HG03280 (cell line): Measurements from ENCODE around the gene ROPN1B.

Experiments used
- ATAC-seq: cut with Tn5 transposase; IDR thresholded peaks from one replicate; pipeline ENCODE4 v1.9.1; 2021; ENCODE audit warnings: mild to moderate bottlenecking, moderate library complexity; ENCODE audit not compliant: unreplicated experiment

Gene ROPN1B

DNA sequence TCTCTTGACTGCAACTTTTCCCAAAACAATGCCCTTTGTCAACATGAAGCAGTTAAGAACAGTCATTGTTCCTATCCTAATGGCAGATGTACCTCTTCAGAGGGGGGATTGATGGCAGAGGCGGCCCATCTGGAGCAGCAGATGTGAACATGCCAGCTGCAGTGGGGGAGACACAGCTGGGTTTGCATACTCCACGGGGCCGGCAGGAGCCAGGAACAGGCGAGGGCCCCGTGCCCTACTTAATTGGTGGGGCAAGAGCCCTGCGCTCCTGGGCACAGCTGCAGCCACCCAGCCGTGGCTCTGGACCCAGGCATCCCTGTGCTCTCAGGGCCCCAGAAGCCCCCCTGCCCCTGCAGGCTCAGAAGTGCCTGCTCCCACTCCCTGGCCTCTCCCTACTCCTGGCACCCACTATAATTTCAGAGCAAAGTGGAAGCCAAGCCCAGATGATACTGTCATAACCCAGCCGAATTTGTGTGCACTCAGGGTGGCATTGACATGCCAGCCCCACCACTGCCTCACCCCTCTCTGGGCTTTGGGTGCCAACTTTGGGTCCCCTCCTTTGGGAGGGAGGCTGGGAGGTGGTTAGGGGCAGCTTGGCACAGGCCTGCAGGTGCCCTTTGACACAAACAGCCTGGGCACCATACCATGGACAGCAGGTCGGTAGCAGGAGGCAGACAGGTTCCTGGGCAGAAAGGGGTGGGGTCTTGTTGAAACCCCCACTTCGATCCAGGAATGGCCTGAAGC lies 34.6 kb downstream of the ROPN1B start:
- ATAC-seq: no peak

GRCh38 chr3:126004217-126004616 lies 35.2 kb downstream of the ROPN1B start:
- no peak for ATAC-seq

GRCh38 chr3:126004692-126005091 lies 35.7 kb downstream of the ROPN1B start:
- no peak for ATAC-seq

- no peak for ATAC-seq
Measured at GRCh38 chr3:126005951-126006350, 37.0 kb downstream of the ROPN1B start.

GRCh38 chr3:126008219-126008618 lies 39.2 kb downstream of the ROPN1B start:
- no peak for ATAC-seq

DNA sequence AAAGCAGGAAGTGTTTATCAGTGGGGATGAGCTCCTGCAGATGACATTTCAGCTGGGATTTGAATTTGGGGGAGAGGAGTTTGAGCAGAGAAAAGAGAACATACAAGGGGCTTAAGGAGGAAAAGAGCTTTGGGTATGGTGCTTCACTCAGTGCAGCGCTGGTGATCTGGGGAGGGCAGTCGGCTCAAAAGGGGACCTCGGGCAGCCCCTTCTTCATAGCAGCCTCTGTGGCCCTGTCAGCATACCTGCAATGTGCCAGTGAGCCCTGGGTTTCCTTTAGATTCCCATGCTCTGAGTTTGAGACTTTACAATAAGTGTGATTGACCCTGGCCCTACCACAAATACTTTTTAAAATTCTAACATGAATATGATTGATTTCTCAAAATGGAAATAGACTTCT lies 40.2 kb downstream of the ROPN1B start:
- no peak for ATAC-seq

DNA sequence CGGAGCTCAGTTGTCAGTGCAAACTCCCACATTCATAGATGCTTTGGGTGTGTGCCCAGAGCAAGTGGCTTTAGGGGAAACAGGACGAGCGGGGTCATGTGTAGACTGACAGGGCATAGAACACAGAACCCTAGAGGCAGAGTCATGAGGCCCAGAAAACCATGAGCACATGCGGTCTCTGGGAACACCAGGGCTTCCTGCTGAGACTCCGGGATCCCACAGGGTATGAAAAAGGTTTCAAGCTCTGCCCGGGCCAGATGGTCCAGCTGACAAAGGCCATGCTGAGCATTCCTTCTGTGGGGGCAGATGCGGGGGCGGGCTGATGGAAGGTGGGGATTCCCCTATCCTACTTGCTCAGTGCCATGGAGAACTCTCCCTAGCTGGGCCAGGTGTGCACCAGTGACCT lies 44.8 kb downstream of the ROPN1B start:
- ATAC-seq: no peak

DNA sequence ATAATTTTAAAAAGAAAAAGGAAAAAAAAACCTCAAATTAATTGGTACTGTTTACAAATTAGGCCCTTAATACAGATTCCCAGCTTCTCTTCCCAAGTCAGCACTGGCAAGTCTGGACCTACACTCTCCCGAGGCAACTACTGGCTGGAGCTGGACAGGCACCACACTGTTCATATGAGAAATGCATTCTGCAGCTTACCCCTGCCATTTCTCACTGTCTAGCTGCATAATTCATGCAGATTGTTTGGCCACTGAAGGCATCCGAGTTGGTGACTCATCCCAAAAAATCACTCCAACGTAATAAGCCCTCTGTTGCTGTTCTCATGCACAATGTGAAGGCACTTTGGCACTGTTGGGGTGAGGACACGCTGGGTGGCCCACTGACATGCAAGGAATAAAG lies 45.3 kb downstream of the ROPN1B start:
- ATAC-seq: no peak

GRCh38 chr3:126015075-126015474 lies 46.1 kb downstream of the ROPN1B start:
- no peak for ATAC-seq

DNA sequence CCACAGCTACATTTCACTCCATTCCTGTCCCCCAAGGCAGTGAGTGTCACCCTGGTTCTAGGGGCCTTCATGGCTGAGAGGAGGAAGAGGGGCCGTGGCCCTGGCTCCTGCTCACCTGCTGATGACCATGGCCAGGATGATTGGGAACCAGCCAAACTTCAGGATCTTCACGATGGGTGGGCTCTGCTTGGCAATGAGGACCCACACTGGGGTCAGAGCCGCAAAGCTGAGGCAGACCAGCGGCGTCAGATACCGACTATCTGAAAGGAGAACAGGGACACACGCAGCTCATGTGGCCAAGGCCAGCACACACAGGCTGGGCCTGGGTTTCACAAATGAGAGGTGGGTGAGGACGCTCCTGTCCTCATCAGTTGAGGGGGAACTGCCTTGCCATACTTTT lies 47.6 kb downstream of the ROPN1B start:
- ATAC-seq: no peak

DNA sequence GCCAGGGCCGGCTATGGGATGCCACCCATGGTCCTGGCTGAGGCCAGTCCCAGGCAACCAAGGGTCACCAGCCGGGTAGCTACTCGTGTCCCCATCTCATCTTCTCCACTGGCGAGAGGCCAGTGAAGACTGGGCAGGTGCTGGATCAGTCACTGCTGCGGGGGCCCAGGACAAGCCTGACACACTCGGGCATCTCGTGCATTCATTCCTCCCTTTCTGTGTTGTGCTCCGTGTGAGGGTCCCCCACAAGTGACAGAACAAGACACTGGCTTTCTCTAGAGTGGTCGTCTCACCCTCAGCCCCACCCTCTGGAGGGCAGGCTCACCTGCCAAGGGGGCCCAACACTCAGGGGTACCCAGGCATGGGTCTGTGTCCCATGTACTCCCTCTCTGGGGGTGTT lies 48.4 kb downstream of the ROPN1B start:
- no peak for ATAC-seq

DNA sequence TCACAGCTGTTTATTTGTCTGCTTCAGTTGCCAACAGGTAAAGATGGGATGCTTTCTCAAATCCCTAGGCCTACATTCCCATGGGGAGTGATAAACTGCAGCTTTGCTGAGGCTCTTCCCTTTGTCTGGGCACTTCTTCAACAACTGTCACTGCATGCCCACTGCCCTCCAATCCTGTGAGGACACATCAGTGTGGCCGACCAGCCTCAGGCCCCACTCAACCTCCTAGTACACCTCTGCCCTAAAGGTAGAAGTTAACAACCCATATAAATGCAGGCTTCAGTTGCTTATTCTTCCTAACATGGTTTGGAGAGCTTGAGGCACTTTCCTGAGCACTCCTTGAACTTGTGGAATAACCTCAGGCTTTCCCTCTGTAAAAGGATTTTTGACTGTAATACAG lies 49.6 kb downstream of the ROPN1B start:
- no peak for ATAC-seq

GRCh38 chr3:126018995-126019394 lies 50.0 kb downstream of the ROPN1B start:
- no peak for ATAC-seq

GRCh38 chr3:126019683-126020082 lies 50.7 kb downstream of the ROPN1B start:
- no peak for ATAC-seq

DNA sequence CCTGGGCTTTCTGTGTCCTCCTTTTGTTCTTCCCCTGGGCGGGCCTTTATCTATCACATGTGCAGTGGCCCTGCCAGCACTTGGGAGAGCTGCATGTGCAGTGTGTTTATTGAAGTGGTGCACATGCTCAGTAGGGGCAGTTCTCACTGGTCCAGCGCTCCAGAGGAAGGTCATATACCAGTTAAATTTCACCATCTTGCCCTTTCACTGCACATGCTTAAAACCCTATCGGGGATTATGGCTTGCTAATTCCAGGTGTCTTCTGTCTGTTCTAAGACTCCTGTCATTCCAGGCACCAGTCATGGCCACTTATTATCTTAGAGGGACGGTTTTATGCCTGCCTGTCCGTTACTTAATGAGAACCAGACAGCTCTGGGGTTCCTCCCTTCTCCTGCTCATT lies 52.2 kb downstream of the ROPN1B start:
- ATAC-seq: no peak

DNA sequence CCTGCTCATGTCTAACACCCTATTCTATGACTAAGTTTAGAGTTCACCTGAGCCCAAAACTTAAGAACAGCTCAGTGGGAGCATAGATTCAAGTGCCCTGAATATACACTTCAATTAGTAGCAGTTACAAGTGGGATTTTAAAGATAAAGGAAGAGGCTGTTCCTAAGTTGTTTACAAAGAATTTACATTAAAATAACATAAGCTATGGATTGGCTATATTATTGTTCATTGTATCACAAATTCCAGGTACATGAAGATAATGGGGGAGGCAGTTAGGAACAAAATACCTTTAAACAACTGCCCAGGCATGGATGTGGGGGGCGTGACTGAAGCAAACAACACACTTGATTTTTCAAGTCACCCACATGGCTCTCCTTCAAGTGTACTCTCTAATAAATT lies 52.7 kb downstream of the ROPN1B start:
- no peak for ATAC-seq

DNA sequence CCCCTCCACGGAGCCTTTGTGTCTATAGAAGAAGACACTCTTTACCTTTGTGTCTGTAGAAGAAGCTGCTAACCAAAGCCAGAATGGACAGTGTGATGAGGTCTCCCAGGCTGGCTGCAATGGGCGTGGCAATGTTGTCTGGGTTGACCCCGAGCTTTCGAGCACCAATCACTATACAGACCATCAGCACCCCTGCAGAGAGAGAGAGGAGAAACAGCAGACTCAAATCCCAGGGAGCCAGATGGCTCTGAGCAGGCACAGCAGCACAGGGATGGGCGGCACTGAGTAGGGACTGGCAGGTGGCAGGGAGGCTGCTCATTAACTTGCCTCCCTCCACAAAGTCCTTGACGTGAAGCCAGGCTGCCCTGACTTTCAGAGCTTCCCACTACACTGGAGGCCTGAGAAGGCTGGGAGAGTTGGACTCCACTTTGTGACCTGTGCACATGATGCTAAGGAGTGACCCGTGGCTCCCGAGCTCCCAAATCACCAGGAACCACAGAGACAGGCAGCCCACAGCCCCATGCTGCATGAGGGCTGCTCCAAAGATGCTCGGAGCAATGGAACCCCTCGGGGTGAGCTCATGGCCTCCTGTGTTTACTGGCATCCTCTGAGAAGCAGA lies 53.9 kb downstream of the ROPN1B start:
- no peak for ATAC-seq

DNA sequence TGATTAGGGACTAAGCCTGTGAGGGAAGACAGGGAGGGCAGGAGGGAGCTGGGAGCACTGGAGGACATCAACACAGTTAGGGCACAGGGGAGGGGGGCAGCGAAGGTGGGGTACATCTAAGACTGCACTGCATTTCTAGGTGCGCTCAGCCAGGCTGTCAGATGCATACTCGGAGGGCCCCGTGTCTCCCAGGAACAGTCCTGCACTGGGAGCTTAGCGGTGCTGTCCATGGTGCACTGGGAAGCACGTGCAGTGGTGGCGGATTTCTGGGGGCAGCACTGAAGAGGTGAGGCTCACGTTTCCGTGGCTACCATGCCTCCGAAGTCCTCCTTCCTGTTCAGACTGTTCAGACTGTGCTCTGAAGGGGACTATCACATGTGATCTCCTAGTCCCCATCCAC lies 54.4 kb downstream of the ROPN1B start:
- no peak for ATAC-seq

GRCh38 chr3:126024049-126024854 lies 55.3 kb downstream of the ROPN1B start:
- no peak for ATAC-seq

DNA sequence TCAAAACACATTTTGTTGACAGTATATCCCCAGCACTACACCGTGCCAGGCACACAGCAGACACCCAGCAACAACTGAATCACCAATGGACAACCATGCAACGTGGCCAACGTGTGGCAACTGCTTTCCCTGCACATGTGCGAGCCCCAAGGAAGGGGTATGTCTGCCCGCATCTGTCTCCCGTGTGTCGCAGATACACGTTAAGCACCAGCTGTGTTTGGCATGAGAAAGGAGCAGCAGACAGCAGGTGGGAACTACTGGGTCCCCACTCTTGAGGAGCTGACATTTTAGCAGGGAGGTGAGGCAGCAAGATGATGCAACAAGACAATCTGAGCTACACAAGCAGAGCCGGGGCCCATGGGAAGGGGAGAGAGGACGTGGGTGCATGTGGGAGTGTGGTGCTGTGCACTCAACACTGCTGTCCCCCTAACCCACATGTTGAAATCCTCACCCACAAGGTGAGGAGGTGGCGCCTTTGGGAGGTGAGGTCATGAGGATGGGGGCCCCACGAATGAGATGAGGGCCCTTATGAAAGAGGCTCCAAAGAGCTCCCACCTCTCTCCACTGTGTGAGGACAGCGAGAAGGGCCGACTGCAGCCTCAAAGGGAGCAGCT lies 56.2 kb downstream of the ROPN1B start:
- no peak for ATAC-seq

DNA sequence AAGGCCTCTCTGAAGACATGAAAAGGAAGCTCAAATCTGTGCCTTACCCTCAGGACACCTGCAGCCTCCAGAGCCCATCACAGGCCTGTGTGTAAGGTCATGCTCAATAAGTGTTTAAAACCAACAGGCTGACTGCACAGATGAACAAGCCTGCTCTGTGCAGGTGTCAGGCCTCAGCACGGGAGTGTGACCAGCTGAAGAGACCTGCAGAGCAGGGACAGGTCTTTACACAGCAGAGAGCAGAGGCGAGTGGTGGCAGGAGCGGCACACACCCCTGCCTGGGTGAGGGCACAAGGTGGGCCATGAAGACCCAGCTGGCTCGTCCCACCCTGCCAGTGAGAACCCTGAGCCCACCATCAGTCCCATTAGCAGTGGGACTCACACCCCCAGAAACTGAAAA lies 56.9 kb downstream of the ROPN1B start:
- no peak for ATAC-seq
